ENCODE results near the gene ATP6AP1.

- TF ChIP-seq CTCF (IDR thresholded peaks at IDR 0.05) (no peak), ZFX (IDR thresholded peaks at IDR 0.05; ENCODE audit: borderline replicate concordance) (no peak)
Observed at GRCh38 chrX:154448484-154448883, 20.0 kb downstream of the ATP6AP1 start.
